Gastrocnemius medialis (tissue), 4 donors: ENCODE results near the gene TMOD3.

ENCODE experiments used
- POLR2A ChIP-seq, 2 donors: fragments of 450-650 bp; IDR thresholded peaks; one replicate each; pipeline ENCODE4 v1.6.1; 2017; ENCODE audit warnings: antibody characterized with exemption in 2 of 2, mild to moderate bottlenecking in 2 of 2, moderate library complexity in 2 of 2
- TF ChIP-seq, protein P1 (sequence below), 5 experiments: fragments of 450-650 bp in 3 of 5; fragments of 200-600 bp in 2 of 5; sonication (generic) in 2 of 5; IDR thresholded peaks in 4 of 5; conservative IDR thresholded peaks in 1 of 5; 1 replicate in 4 of 5; 2 replicates in 1 of 5; pipeline ENCODE4 v1.5.1; 2016 to 2019; ENCODE audit warnings: antibody characterized with exemption in 5 of 5, mild to moderate bottlenecking in 3 of 5, moderate library complexity in 3 of 5

GRCh38 chr15:51924156-51925068 lies 95.0 kb downstream of the TMOD3 start:
- no peak for TF ChIP-seq POLR2A (IDR thresholded peaks at IDR 0.05)
- TF ChIP-seq, protein P1, sequence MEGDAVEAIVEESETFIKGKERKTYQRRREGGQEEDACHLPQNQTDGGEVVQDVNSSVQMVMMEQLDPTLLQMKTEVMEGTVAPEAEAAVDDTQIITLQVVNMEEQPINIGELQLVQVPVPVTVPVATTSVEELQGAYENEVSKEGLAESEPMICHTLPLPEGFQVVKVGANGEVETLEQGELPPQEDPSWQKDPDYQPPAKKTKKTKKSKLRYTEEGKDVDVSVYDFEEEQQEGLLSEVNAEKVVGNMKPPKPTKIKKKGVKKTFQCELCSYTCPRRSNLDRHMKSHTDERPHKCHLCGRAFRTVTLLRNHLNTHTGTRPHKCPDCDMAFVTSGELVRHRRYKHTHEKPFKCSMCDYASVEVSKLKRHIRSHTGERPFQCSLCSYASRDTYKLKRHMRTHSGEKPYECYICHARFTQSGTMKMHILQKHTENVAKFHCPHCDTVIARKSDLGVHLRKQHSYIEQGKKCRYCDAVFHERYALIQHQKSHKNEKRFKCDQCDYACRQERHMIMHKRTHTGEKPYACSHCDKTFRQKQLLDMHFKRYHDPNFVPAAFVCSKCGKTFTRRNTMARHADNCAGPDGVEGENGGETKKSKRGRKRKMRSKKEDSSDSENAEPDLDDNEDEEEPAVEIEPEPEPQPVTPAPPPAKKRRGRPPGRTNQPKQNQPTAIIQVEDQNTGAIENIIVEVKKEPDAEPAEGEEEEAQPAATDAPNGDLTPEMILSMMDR (IDR thresholded peaks at IDR 0.05 in 4 of 5, conservative IDR thresholded peaks at IDR 0.05 in 1 of 5), result no peak
